PC-3 (cell line): ENCODE measurements around the gene PRICKLE2. TPM values are rescaled to one million over a fixed set of nuclear protein-coding genes. Genes with fewer than 3 reads are reported as not detected.

Experiments
- ATAC-seq: fragments of 200-7000 bp; cut with Tn5 transposase; 2 replicates; pipeline ENCODE4 v1.9.1; 2020; ENCODE audit warnings: mild to moderate bottlenecking, moderate library complexity
- BruUV-seq: library from RNA; stranded (reverse); fragments of 400-500 nt; replicated peaks from 2 replicates; lab custom pipeline; 2021; lab: Mats Ljungman, UMichigan
- CTCF ChIA-PET: fragments of 300-600 bp; sonication (Branson Sonifier 250); formaldehyde crosslinking; loops from one replicate; lab custom pipeline; 2022; ENCODE audit warnings: antibody characterized with exemption; lab: Charles Lee
- POLR2A ChIA-PET: fragments of 300-600 bp; sonication (Branson Sonifier 250); formaldehyde crosslinking; loops from one replicate; lab custom pipeline; 2022; ENCODE audit warnings: antibody characterized with exemption; ENCODE audit not compliant: unreplicated experiment; lab: Charles Lee
- DNase-seq: peaks from one replicate; pipeline ENCODE4 v3.0.0-alpha.2; 2015
- H2AFZ ChIP-seq: fragments of 300-600 bp; sonication (generic); 2 replicates; pipeline ENCODE4 v1.6.0; 2016; ENCODE audit warnings: antibody characterized with exemption, low read length
- H3F3A ChIP-seq: fragments of 300-600 bp; sonication (generic); one replicate; pipeline ENCODE4 v1.6.0; 2017; ENCODE audit warnings: antibody characterized with exemption, low read length, control low read depth, mild to moderate bottlenecking; ENCODE audit not compliant: unreplicated experiment
- H3K27ac ChIP-seq: fragments of 300-600 bp; sonication (generic); 2 replicates; pipeline ENCODE4 v1.5.1; 2016; ENCODE audit warnings: mild to moderate bottlenecking, low read length
- H3K27me3 ChIP-seq: fragments of 300-600 bp; sonication (generic); 2 replicates; pipeline ENCODE4 v1.6.1; 2016; ENCODE audit warnings: low read length, mixed read lengths
- H3K36me3 ChIP-seq: fragments of 300-600 bp; sonication (generic); 2 replicates; pipeline ENCODE4 v1.6.1; 2016; ENCODE audit warnings: low read depth, mixed run types, low read length, mixed read lengths
- H3K4me1 ChIP-seq: fragments of 300-600 bp; sonication (generic); 2 replicates; pipeline ENCODE4 v1.5.1; 2016; ENCODE audit warnings: low read length; ENCODE audit not compliant: insufficient read depth
- H3K4me2 ChIP-seq: fragments of 300-600 bp; sonication (generic); 2 replicates; pipeline ENCODE4 v1.6.0; 2016; ENCODE audit warnings: low read length
- H3K4me3 ChIP-seq: fragments of 300-600 bp; sonication (generic); 2 replicates; pipeline ENCODE4 v1.5.1; 2016; ENCODE audit warnings: mild to moderate bottlenecking, low read length, mixed read lengths
- H3K79me2 ChIP-seq: fragments of 300-600 bp; sonication (generic); 2 replicates; pipeline ENCODE4 v1.6.1; 2017; ENCODE audit warnings: low read length, mixed read lengths
- H3K9ac ChIP-seq: fragments of 300-600 bp; sonication (generic); 2 replicates; pipeline ENCODE4 v1.6.0; 2016; ENCODE audit warnings: mild to moderate bottlenecking, low read length
- H3K9me2 ChIP-seq: fragments of 300-600 bp; sonication (generic); replicated peaks from 2 replicates; pipeline ENCODE4 v1.6.1; 2016; ENCODE audit warnings: mixed run types, low read length, mixed read lengths
- H3K9me3 ChIP-seq: fragments of 300-600 bp; sonication (generic); 2 replicates; pipeline ENCODE4 v1.6.1; 2016; ENCODE audit warnings: low read length, mixed read lengths
- H4K20me1 ChIP-seq: fragments of 300-600 bp; sonication (generic); 2 replicates; pipeline ENCODE4 v1.6.1; 2016; ENCODE audit warnings: low read length, mixed read lengths
- EZH2 ChIP-seq: fragments of 300-600 bp; sonication (generic); IDR thresholded peaks from one replicate; pipeline ENCODE4 v1.6.1; 2017; ENCODE audit warnings: antibody characterized with exemption, mild to moderate bottlenecking, low read length; ENCODE audit not compliant: unreplicated experiment
- EZH2phosphoT487 ChIP-seq: fragments of 300-600 bp; sonication (generic); IDR thresholded peaks from 2 replicates; pipeline ENCODE4 v1.6.1; 2018; ENCODE audit warnings: mild to moderate bottlenecking, antibody characterized with exemption, low read length, borderline replicate concordance
- intact Hi-C: fragments of 100-400 bp; cut with micrococcal nuclease; formaldehyde crosslinking; loops from 2 replicates; pipeline ENCODE4 v1.9.0; 2023
- total RNA-seq: library from RNA; depleted of rRNA; stranded (reverse); fragments of >200 nt; gene quantifications from 2 replicates; pipeline ENCODE4 v1.2.3, GENCODE V29; 2014
- TF ChIP-seq, protein P1 (sequence below): fragments of 300-600 bp; sonication (generic); conservative IDR thresholded peaks from 2 replicates; pipeline ENCODE4 v1.5.1; 2017; ENCODE audit warnings: antibody characterized with exemption, low read depth, mild to moderate bottlenecking, low read length

The PRICKLE2 gene
- total RNA-seq, 1 experiment from 2014 or later, result 1.8 TPM

DNA sequence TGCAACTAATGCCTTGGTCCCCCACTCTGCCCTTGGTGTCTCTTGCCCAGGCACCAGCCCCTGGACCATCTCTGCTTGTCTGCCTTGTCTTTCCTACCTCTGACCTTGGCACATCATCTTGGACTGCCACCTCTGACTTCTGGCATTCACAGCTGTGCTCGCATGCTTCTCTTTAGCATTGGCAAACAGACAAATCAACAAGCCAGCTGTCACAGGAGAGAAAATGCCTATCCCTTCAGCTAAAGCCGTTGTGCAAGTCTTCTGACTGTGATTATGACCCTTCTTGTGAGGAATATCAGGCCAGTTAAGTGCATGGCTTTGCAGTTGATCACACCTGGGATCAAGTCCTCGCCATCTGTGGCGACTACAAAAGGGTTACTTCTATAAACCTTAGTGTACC, 84.6 kb downstream of the PRICKLE2 start:
- DNase-seq, result no peak
- ChIA-PET CTCF (no interaction called here), POLR2A (no interaction called here)
- Histone ChIP-seq H3K4me2 (no peak overlapping the region), H3F3A (no peaks in the 10 kb centered on the region), H3K36me3 (no peaks in the 10 kb centered on the region), H2AFZ (no peak overlapping the region), H3K4me1 (no peaks in the 10 kb centered on the region), H3K79me2 (no peaks in the 10 kb centered on the region), H3K9ac (no peak overlapping the region), H3K9me3 (no peaks in the 10 kb centered on the region), H3K4me3 (no peak overlapping the region), H3K27ac (no peak overlapping the region), H4K20me1 (no peaks in the 10 kb centered on the region), H3K9me2 (no peaks in the 10 kb centered on the region), H3K27me3 (no peaks in the 10 kb centered on the region)
- no peak for TF ChIP-seq EZH2phosphoT487
- TF ChIP-seq, protein P1, sequence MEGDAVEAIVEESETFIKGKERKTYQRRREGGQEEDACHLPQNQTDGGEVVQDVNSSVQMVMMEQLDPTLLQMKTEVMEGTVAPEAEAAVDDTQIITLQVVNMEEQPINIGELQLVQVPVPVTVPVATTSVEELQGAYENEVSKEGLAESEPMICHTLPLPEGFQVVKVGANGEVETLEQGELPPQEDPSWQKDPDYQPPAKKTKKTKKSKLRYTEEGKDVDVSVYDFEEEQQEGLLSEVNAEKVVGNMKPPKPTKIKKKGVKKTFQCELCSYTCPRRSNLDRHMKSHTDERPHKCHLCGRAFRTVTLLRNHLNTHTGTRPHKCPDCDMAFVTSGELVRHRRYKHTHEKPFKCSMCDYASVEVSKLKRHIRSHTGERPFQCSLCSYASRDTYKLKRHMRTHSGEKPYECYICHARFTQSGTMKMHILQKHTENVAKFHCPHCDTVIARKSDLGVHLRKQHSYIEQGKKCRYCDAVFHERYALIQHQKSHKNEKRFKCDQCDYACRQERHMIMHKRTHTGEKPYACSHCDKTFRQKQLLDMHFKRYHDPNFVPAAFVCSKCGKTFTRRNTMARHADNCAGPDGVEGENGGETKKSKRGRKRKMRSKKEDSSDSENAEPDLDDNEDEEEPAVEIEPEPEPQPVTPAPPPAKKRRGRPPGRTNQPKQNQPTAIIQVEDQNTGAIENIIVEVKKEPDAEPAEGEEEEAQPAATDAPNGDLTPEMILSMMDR, result no peak
- no peak for ATAC-seq
- intact Hi-C loops, result no loop called here
- no TSS peak for BruUV-seq

DNA sequence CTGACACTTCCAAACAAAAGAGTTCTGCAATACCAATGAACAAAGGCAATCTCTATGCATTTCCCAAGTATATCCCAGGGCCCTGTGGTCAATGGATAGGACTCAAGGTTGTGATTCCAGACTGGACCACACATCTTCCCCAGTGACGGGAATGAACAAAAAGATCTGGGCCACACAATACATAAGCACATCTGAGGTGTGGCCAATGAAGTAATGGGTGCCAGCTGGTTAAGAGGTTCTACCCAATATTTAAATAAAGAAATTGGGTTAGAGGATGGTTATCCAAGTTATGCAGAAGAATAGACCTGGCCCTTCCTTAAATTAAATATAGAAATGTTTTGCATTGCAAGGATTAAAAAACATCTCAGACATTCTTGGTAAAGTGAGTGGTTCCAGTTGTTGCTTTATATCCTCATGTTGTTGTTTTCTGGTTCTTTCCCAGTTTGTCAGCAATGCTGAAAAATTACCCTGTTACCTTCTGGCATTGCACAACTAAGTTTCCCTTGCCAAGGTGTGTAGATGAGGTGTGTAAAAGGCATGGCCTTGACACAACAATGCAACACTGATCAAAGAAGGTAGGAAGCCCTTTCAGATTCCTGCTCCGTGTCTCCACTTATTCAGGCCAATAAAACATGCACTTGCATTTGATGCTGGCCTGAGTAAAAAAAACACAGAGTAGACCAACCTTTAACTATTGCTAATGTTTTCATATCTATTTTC, 86.5 kb downstream of the PRICKLE2 start:
- Histone ChIP-seq H3K9ac (no peak overlapping the region), H3K4me1 (no peaks in the 10 kb centered on the region), H3K79me2 (no peaks in the 10 kb centered on the region), H3K4me3 (no peak overlapping the region), H3F3A (no peaks in the 10 kb centered on the region), H3K27me3 (no peaks in the 10 kb centered on the region), H3K27ac (no peak overlapping the region), H4K20me1 (no peaks in the 10 kb centered on the region), H3K36me3 (no peaks in the 10 kb centered on the region), H3K9me2 (no peaks in the 10 kb centered on the region), H2AFZ (no peak overlapping the region), H3K9me3 (no peaks in the 10 kb centered on the region), H3K4me2 (no peak overlapping the region)
- DNase-seq (no peak), ATAC-seq (no peak)
- TF ChIP-seq EZH2phosphoT487 (no peak), EZH2 (no peak)
- TF ChIP-seq, protein P1, result no peak
- CTCF ChIA-PET, result no interaction called here
- POLR2A ChIA-PET, result no interaction called here
- no TSS peak for BruUV-seq
- intact Hi-C loops, result no loop called here

DNA sequence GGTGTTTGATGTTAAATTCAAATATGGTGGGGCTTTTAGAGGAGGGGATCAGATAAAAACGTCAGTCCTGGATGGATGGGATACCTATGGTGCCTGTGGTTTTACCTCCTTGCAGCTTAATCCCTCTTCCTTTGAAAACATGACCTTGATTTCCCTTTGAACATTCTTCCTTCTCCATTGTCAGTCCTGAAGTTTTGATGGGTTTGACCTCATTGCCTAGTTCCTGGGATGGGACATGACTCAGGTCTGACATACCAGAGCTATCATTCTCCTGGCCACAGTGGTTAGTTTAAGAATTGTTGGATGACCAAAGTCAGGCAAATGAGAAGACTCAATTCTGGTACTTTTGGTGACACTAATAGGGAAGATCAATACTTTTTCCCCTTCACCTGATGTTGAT, 87.2 kb downstream of the PRICKLE2 start:
- no peak overlapping the region for H3K4me3 ChIP-seq
- no peak for DNase-seq
- no peaks in the 10 kb centered on the region for H3K9me2 ChIP-seq
- intact Hi-C loops, result no loop called here
- H3K79me2 ChIP-seq, result no peaks in the 10 kb centered on the region
- H3K9me3 ChIP-seq, result no peaks in the 10 kb centered on the region
- no peak overlapping the region for H2AFZ ChIP-seq
- no peak for TF ChIP-seq EZH2
- TF ChIP-seq, protein P1, result no peak
- no peak for TF ChIP-seq EZH2phosphoT487
- ATAC-seq, result no peak
- H3K36me3 ChIP-seq, result no peaks in the 10 kb centered on the region
- CTCF ChIA-PET, result no interaction called here
- H3K27me3 ChIP-seq, result no peaks in the 10 kb centered on the region
- H3K9ac ChIP-seq, result no peak overlapping the region
- H4K20me1 ChIP-seq, result no peaks in the 10 kb centered on the region
- H3K27ac ChIP-seq, result no peak overlapping the region
- H3K4me1 ChIP-seq, result no peaks in the 10 kb centered on the region
- H3K4me2 ChIP-seq, result no peak overlapping the region
- no TSS peak for BruUV-seq
- POLR2A ChIA-PET, result no interaction called here
- no peaks in the 10 kb centered on the region for H3F3A ChIP-seq
